Caco-2 (cell line): ENCODE measurements around the gene PRAMEF20. TPM values are rescaled to one million over a fixed set of nuclear protein-coding genes. Genes with fewer than 3 reads are reported as not detected.

Experiments used
- BruUV-seq: library from RNA; stranded (reverse); fragments of 400-500 nt; replicated peaks from 2 replicates; lab custom pipeline; 2021; lab: Mats Ljungman, UMichigan
- CTCF ChIA-PET: fragments of 300-600 bp; sonication (Branson Sonifier 250); formaldehyde crosslinking; loops from one replicate; lab custom pipeline; 2022; ENCODE audit warnings: antibody characterized with exemption; lab: Charles Lee
- POLR2A ChIA-PET: fragments of 300-600 bp; sonication (Branson Sonifier 250); formaldehyde crosslinking; loops from one replicate; lab custom pipeline; 2022; ENCODE audit warnings: antibody characterized with exemption; lab: Charles Lee
- DNase-seq, 2 experiments: peaks; one replicate each; pipeline versions ENCODE4 v3.0.0 to v3.0.0-alpha.2; 2020 to 2022
- H3K27me3 ChIP-seq: replicated peaks from 2 replicates; pipeline ENCODE4 v1.6.0; 2011; ENCODE audit warnings: low read length; ENCODE audit not compliant: control insufficient read depth, insufficient read depth
- H3K36me3 ChIP-seq: 2 replicates; pipeline ENCODE4 v1.5.1; 2011; ENCODE audit warnings: low read length; ENCODE audit not compliant: control insufficient read depth, insufficient read depth
- H3K4me1 ChIP-seq: fragments of 250-450 bp; sonication (Bioruptor Pico); 2 replicates; pipeline ENCODE4 v1.5.1; 2020; ENCODE audit warnings: mild to moderate bottlenecking
- H3K4me3 ChIP-seq: 2 replicates; pipeline ENCODE4 v1.5.1; 2011; ENCODE audit warnings: low read depth, mild to moderate bottlenecking, control low read depth, low read length
- H3K9me3 ChIP-seq: fragments of 250-450 bp; sonication (Bioruptor Pico); 2 replicates; pipeline ENCODE4 v1.5.1; 2020; ENCODE audit warnings: mild to moderate bottlenecking, moderate library complexity
- H3K27ac Mint-ChIP-seq: one replicate; pipeline ENCODE4 v1.8.0; 2022; ENCODE audit warnings: mixed read lengths; ENCODE audit not compliant: unreplicated experiment
- H3K27me3 Mint-ChIP-seq: one replicate; pipeline ENCODE4 v1.8.0; 2022; ENCODE audit warnings: mixed read lengths; ENCODE audit not compliant: insufficient read depth, unreplicated experiment
- H3K36me3 Mint-ChIP-seq: one replicate; pipeline ENCODE4 v1.8.0; 2022; ENCODE audit warnings: mild to moderate bottlenecking, mixed read lengths; ENCODE audit not compliant: insufficient read depth, unreplicated experiment
- H3K4me1 Mint-ChIP-seq: one replicate; pipeline ENCODE4 v1.8.0; 2022; ENCODE audit warnings: low read depth, mixed read lengths; ENCODE audit not compliant: unreplicated experiment
- H3K4me3 Mint-ChIP-seq: one replicate; pipeline ENCODE4 v1.8.0; 2022; ENCODE audit warnings: mild to moderate bottlenecking, moderate library complexity, mixed read lengths; ENCODE audit not compliant: unreplicated experiment
- H3K9me3 Mint-ChIP-seq: one replicate; pipeline ENCODE4 v1.8.0; 2022; ENCODE audit warnings: mixed read lengths; ENCODE audit not compliant: unreplicated experiment
- CTCF ChIP-seq, 2 experiments: fragments of 200-600 bp in 1 of 2; IDR thresholded peaks; 1 replicate in 1 of 2; 2 replicates in 1 of 2; pipeline versions ENCODE4 v1.5.1 to v1.8.0; 2011 to 2022; ENCODE audit warnings: antibody characterized with exemption in 1 of 2, control low read depth in 1 of 2, inconsistent platforms in 1 of 2, low read depth in 1 of 2, low read length in 1 of 2, mild to moderate bottlenecking in 1 of 2, moderate library complexity in 1 of 2; ENCODE audit not compliant: insufficient read depth in 1 of 2, severe bottlenecking in 1 of 2, unreplicated experiment in 1 of 2
- intact Hi-C: fragments of 100-400 bp; cut with micrococcal nuclease; formaldehyde crosslinking; loops from one replicate; pipeline ENCODE4 v1.10.0; 2022; ENCODE audit not compliant: unreplicated experiment
- total RNA-seq: library from RNA; stranded (reverse); gene quantifications from 2 replicates; pipeline ENCODE4 v1.2.3, GENCODE V29; 2022

PRAMEF20 gene
- total RNA-seq, 1 experiment from 2014 or later: not detected

DNA sequence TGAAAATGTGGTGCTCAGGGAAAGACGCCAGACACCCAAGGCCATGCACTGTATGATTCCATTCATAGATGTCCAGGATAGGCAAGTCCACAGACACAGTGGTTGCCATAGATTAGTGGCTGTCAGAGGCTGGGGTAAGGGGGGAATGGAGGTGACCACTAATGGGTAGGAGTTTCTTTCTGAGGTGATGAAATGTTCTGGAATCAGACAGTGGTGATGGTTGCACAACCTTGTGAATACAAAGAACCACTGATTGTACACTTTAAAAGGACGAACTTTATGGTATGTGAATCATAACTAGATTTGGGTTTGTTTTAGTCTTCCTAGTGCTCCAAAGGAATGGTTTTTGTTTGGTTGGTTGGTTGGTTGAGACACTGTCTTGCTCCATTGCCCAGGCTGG, 51.7 kb downstream of the PRAMEF20 start:
- POLR2A ChIA-PET: no interaction called here
- Histone ChIP-seq H3K4me3 (no peak overlapping the region), H3K9me3 (no peaks in the 10 kb centered on the region), H3K27me3 (no peaks in the 10 kb centered on the region), H3K4me1 (no peaks in the 10 kb centered on the region), H3K36me3 (no peaks in the 10 kb centered on the region)
- intact Hi-C loops: no loop called here
- TF ChIP-seq CTCF (IDR thresholded peaks at IDR 0.05; ENCODE audit: insufficient read depth in 1 of 2, low read depth in 1 of 2, low read length in 1 of 2, severe bottlenecking in 1 of 2, unreplicated experiment in 1 of 2): no peak
- CTCF ChIA-PET: no interaction called here
- H3K27me3 Mint-ChIP-seq: no peaks in the 10 kb centered on the region
- DNase-seq: no peak
- peaks cover 7% of the 10 kb centered on the region for H3K4me1 Mint-ChIP-seq
- BruUV-seq: no TSS peak
- no peak overlapping the region for H3K4me3 Mint-ChIP-seq
- H3K9me3 Mint-ChIP-seq: peaks cover 9% of the 10 kb centered on the region
- no peaks in the 10 kb centered on the region for H3K36me3 Mint-ChIP-seq
- no peak overlapping the region for H3K27ac Mint-ChIP-seq

DNA sequence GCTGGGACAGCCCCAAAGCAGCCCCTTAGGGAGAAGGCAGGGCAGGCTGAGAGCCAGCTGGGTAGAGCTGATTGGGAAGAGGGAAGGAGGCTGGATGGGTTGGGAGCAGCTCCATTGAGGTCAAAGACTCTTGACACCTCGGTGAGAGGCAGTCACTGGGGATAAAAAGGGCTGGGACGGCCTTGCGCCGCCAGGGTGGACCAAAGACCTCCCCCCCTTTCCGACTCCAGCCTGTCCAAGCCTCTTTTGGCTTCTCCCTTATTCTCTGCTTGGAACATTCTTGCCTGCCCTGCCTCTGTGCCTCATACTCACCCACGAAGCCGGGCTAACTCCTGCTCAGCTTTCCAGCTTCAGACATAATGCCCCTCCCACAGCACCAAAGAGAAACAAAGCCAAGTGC, 52.4 kb downstream of the PRAMEF20 start:
- Histone ChIP-seq H3K9me3 (no peaks in the 10 kb centered on the region), H3K36me3 (no peaks in the 10 kb centered on the region), H3K27me3 (no peaks in the 10 kb centered on the region), H3K4me3 (no peak overlapping the region), H3K4me1 (no peaks in the 10 kb centered on the region)
- ChIA-PET CTCF (no interaction called here), POLR2A (no interaction called here)
- DNase-seq: no peak
- H3K9me3 Mint-ChIP-seq: peaks cover 2% of the 10 kb centered on the region
- no peaks in the 10 kb centered on the region for H3K27me3 Mint-ChIP-seq
- H3K27ac Mint-ChIP-seq: no peak overlapping the region
- TF ChIP-seq CTCF (IDR thresholded peaks at IDR 0.05; ENCODE audit: insufficient read depth in 1 of 2, low read depth in 1 of 2, low read length in 1 of 2, severe bottlenecking in 1 of 2, unreplicated experiment in 1 of 2): no peak
- no peaks in the 10 kb centered on the region for H3K36me3 Mint-ChIP-seq
- no peak overlapping the region for H3K4me3 Mint-ChIP-seq
- intact Hi-C loops: no loop called here
- H3K4me1 Mint-ChIP-seq: no peaks in the 10 kb centered on the region
- BruUV-seq: no TSS peak

GRCh38 chr1:13465515-13465914, 55.3 kb downstream of the PRAMEF20 start:
- no peaks in the 10 kb centered on the region for H3K4me1 Mint-ChIP-seq
- DNase-seq: no peak
- BruUV-seq: no TSS peak
- H3K9me3 ChIP-seq: no peaks in the 10 kb centered on the region
- no peak overlapping the region for H3K4me3 ChIP-seq
- no peaks in the 10 kb centered on the region for H3K9me3 Mint-ChIP-seq
- no peaks in the 10 kb centered on the region for H3K36me3 Mint-ChIP-seq
- no peak overlapping the region for H3K4me3 Mint-ChIP-seq
- H3K4me1 ChIP-seq: no peaks in the 10 kb centered on the region
- ChIA-PET CTCF (no interaction called here), POLR2A (no interaction called here)
- intact Hi-C loops: no loop called here
- no peak for TF ChIP-seq CTCF (IDR thresholded peaks at IDR 0.05; ENCODE audit: insufficient read depth in 1 of 2, low read depth in 1 of 2, low read length in 1 of 2, severe bottlenecking in 1 of 2, unreplicated experiment in 1 of 2)
- H3K36me3 ChIP-seq: no peaks in the 10 kb centered on the region
- no peaks in the 10 kb centered on the region for H3K27me3 Mint-ChIP-seq
- no peak overlapping the region for H3K27ac Mint-ChIP-seq
- no peaks in the 10 kb centered on the region for H3K27me3 ChIP-seq
